ENCODE measurements around the gene SFT2D1.

GRCh38 chr6:166361077-166361429 is 18.7 kb upstream of the SFT2D1 start:
- TF ChIP-seq EZH2phosphoT487 (IDR thresholded peaks at IDR 0.05; ENCODE audit: borderline replicate concordance) (no peak), CTCF (conservative IDR thresholded peaks at IDR 0.05; ENCODE audit: low read length) (no peak)
